COR-L47 (cell line): Measurements from ENCODE around the gene USP47.

ENCODE experiments used
- DNase-seq: peaks from one replicate; lab custom pipeline; 2025; lab: John Stamatoyannopoulos, UW

USP47 gene

GRCh38 chr11:11966354-11966741, 124.6 kb downstream of the USP47 start:
- no peak for DNase-seq

- DNase-seq: peak; percentile 59
Measured at GRCh38 chr11:11966826-11967668, 125.3 kb downstream of the USP47 start.

GRCh38 chr11:11967669-11968510, 126.1 kb downstream of the USP47 start:
- no peak for DNase-seq

- DNase-seq: no peak
Measured at GRCh38 chr11:11968511-11969280, 126.9 kb downstream of the USP47 start.

- no peak for DNase-seq
Measured at GRCh38 chr11:11969380-11970215, 127.8 kb downstream of the USP47 start.

- DNase-seq: no peak
Measured at GRCh38 chr11:11970556-11970955, 128.8 kb downstream of the USP47 start.

GRCh38 chr11:11971906-11972547, 130.3 kb downstream of the USP47 start:
- DNase-seq: peak; percentile 8

GRCh38 chr11:11972730-11973341, 131.1 kb downstream of the USP47 start:
- DNase-seq: no peak

GRCh38 chr11:11973361-11973800, 131.6 kb downstream of the USP47 start:
- no peak for DNase-seq

- no peak for DNase-seq
Measured at GRCh38 chr11:11973866-11974265, 132.1 kb downstream of the USP47 start.

GRCh38 chr11:11975201-11976092, 133.7 kb downstream of the USP47 start:
- DNase-seq: peak; percentile 68

GRCh38 chr11:11976481-11977127, 134.8 kb downstream of the USP47 start:
- DNase-seq: no peak

GRCh38 chr11:11977206-11977938, 135.6 kb downstream of the USP47 start:
- no peak for DNase-seq

- DNase-seq: no peak
Measured at GRCh38 chr11:11978098-11978637, 136.4 kb downstream of the USP47 start.

- DNase-seq: peak; percentile 35
Measured at GRCh38 chr11:11978792-11979487, 137.2 kb downstream of the USP47 start.

- no peak for DNase-seq
Measured at GRCh38 chr11:11979488-11980117, 137.8 kb downstream of the USP47 start.

GRCh38 chr11:11980200-11980599, 138.4 kb downstream of the USP47 start:
- DNase-seq: no peak
